Measurements from ENCODE around the gene CDH10.

The CDH10 gene

DNA sequence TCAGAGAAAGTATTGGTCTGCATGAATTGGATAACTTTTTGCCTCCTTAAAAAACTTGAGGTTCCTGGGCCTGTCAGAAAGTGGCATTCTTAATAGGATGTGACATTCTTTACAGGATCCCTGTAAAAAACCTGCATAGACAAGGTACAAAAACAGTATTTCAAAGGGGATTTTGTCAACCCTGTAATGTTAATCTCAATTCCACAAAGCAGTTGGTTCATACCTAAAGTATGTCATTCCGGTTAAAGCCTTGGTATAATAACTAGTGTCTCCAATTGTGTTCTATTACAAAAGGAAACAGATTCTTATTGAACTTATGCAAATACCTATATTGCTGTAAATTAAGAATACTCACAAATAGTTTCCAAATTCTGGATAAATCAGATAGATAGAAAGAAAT, 169.7 kb downstream of the CDH10 start:
- no peak for DNase-seq

DNA sequence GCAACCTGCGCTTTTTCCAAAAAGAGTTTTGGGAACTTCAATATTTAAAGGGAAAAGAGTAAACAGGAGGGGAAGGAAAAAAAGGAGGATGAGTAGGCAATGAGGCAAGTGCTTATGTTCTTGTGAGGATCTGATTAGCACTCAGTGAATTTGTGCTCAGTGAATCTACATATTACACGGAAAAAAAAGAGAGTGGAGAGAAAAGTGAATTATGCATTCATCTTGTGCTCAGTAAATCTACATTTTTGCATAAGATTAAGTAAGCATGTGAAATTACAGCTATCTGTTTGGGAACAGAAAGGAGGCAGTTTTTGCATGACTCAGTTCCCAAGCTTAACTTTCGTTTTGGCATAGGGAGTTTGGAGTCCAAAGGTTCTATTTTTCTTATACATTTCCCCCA, 170.1 kb downstream of the CDH10 start:
- no peak for DNase-seq

DNA sequence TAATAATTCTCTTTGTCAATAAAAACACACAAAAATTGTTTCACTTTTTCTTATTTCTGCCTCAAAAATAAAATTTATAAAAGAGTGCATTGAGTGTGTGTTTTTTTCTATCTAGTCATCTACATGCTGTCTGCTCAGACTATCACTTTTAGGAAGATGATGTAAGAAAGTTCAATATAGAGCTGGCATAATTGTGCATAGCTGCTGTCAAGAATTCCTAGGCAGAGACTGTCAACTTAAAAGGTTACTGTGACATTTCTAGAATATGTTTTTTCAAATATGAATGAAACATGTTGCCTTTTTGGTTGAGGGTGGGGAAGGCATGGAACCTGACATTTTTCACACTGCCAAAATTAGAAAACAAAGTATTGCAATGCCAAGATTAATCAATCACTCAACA, 172.3 kb downstream of the CDH10 start:
- DNase-seq = no peak

DNA sequence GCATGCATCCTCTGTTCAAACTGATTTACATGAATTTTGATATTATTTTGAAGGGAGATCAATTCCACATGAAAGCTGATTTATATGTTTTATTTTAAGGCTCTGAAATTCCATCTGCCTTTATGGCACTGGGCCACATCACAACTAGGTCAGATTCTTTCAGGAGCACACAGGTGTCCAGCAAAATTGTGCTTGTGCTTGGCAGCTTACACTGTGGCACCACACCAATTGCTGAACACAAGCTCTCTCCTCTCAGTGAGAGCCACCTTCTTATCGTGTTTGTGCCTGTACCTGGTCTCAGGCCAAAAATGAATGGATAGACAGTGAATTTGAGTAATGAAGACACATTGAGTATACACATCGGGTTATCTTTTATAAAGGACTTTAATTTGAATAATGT, 200.4 kb downstream of the CDH10 start:
- DNase-seq = no peak

DNA sequence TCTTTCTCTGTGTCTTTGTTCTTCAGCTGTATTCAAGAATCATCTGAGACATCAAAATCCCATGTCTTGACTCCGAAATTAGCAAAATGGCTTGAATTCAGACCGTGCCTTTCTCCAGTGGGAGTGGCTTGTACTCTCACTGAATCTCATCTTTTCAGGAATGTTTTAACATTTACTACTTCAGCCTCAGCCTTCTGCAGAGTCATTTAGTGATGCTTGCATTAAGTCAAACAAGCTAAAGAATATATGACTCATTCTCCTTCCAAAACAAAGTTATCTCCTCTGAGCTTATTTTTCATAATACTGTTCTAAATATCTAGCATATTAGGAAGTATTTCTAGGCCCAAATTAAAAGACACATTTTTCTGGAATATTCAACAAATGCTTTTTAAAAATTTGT, 205.3 kb downstream of the CDH10 start:
- DNase-seq = no peak

Data from SW 1271 (cell line).